Glutamatergic neuron (in vitro differentiated cells): ENCODE measurements around the gene TRPM5. TPM values are rescaled to one million over a fixed set of nuclear protein-coding genes. Genes with fewer than 3 reads are reported as not detected.

Source experiments
- DNase-seq: peaks from one replicate; pipeline ENCODE4 v3.0.0; 2022
- H3K27ac Mint-ChIP-seq: one replicate; pipeline ENCODE4 v1.8.0; 2020; ENCODE audit warnings: mild to moderate bottlenecking, mixed read lengths, inconsistent platforms; ENCODE audit not compliant: unreplicated experiment
- H3K27me3 Mint-ChIP-seq: one replicate; pipeline ENCODE4 v1.8.0; 2020; ENCODE audit warnings: mild to moderate bottlenecking, moderate library complexity, mixed read lengths, inconsistent platforms; ENCODE audit not compliant: unreplicated experiment
- H3K36me3 Mint-ChIP-seq: one replicate; pipeline ENCODE4 v1.8.0; 2020; ENCODE audit warnings: mild to moderate bottlenecking, mixed read lengths, inconsistent platforms; ENCODE audit not compliant: unreplicated experiment
- H3K4me1 Mint-ChIP-seq: one replicate; pipeline ENCODE4 v1.8.0; 2020; ENCODE audit warnings: mild to moderate bottlenecking, low read depth, mixed read lengths, inconsistent platforms; ENCODE audit not compliant: unreplicated experiment
- H3K4me3 Mint-ChIP-seq: one replicate; pipeline ENCODE4 v1.8.0; 2020; ENCODE audit warnings: mild to moderate bottlenecking, mixed read lengths, inconsistent platforms; ENCODE audit not compliant: unreplicated experiment
- H3K9me3 Mint-ChIP-seq: one replicate; pipeline ENCODE4 v1.8.0; 2020; ENCODE audit warnings: mild to moderate bottlenecking, moderate library complexity, mixed read lengths, inconsistent platforms; ENCODE audit not compliant: unreplicated experiment
- CTCF ChIP-seq: fragments of 200-600 bp; sonication (generic); IDR thresholded peaks from one replicate; pipeline ENCODE4 v1.5.0; 2021; ENCODE audit not compliant: partially characterized antibody, unreplicated experiment
- total RNA-seq: library from RNA; stranded (reverse); fragmentation: NEBNext Ultra II Directional; extraction: Animal tissue kit (Norgen Biotek cat#: 25700); gene quantifications from one replicate; pipeline ENCODE4 v1.2.1, GENCODE V29; 2021; ENCODE audit not compliant: unreplicated experiment

The TRPM5 gene
- total RNA-seq, 1 donor from 2014 or later, result not detected

GRCh38 chr11:2423157-2424025 is 20.9 kb downstream of the TRPM5 start:
- no peaks in the 10 kb centered on the region for H3K4me1 Mint-ChIP-seq
- H3K27me3 Mint-ChIP-seq, result peaks cover 2% of the 10 kb centered on the region
- no peaks in the 10 kb centered on the region for H3K36me3 Mint-ChIP-seq
- DNase-seq, result no peak
- TF ChIP-seq CTCF, result no peak
- no peak overlapping the region for H3K4me3 Mint-ChIP-seq
- H3K27ac Mint-ChIP-seq, result no peak overlapping the region
- peaks cover 4% of the 10 kb centered on the region for H3K9me3 Mint-ChIP-seq

- no peaks in the 10 kb centered on the region for H3K27me3 Mint-ChIP-seq
- no peaks in the 10 kb centered on the region for H3K4me1 Mint-ChIP-seq
- H3K4me3 Mint-ChIP-seq, result no peak overlapping the region
- no peaks in the 10 kb centered on the region for H3K36me3 Mint-ChIP-seq
- H3K27ac Mint-ChIP-seq, result no peak overlapping the region
- peaks cover 4% of the 10 kb centered on the region for H3K9me3 Mint-ChIP-seq
- DNase-seq, result peak; percentile 12
- TF ChIP-seq CTCF, result no peak
Measured at GRCh38 chr11:2422461-2423156, 21.7 kb downstream of the TRPM5 start.

GRCh38 chr11:2421996-2422395 is 22.3 kb downstream of the TRPM5 start:
- Mint-ChIP-seq H3K36me3 (no peaks in the 10 kb centered on the region), H3K27ac (no peak overlapping the region), H3K27me3 (no peaks in the 10 kb centered on the region), H3K4me3 (no peak overlapping the region), H3K4me1 (no peaks in the 10 kb centered on the region), H3K9me3 (peaks cover 5% of the 10 kb centered on the region)
- DNase-seq, result no peak
- no peak for TF ChIP-seq CTCF

GRCh38 chr11:2421226-2421994 is 22.9 kb downstream of the TRPM5 start:
- H3K4me1 Mint-ChIP-seq, result no peaks in the 10 kb centered on the region
- no peak overlapping the region for H3K27ac Mint-ChIP-seq
- no peaks in the 10 kb centered on the region for H3K36me3 Mint-ChIP-seq
- peaks cover 7% of the 10 kb centered on the region for H3K9me3 Mint-ChIP-seq
- peaks cover 2% of the 10 kb centered on the region for H3K27me3 Mint-ChIP-seq
- DNase-seq, result peak; percentile 15
- no peak overlapping the region for H3K4me3 Mint-ChIP-seq
- TF ChIP-seq CTCF, result no peak
